Measurements from ENCODE around the gene TRRAP.

The TRRAP gene

GRCh38 chr7:99054781-99055180 lies 176.4 kb downstream of the TRRAP start:
- TF ChIP-seq CTCF (IDR thresholded peaks at IDR 0.05; ENCODE audit: borderline replicate concordance, insufficient read depth, low read depth, low read length) = no peak
- no peak overlapping the region for H3K4me3 ChIP-seq (ENCODE audit: low read depth, low read length)

GRCh38 chr7:99061001-99061776 lies 182.9 kb downstream of the TRRAP start:
- TF ChIP-seq CTCF (IDR thresholded peaks at IDR 0.05; ENCODE audit: borderline replicate concordance, insufficient read depth, low read depth, low read length) = no peak
- no peak overlapping the region for H3K4me3 ChIP-seq (ENCODE audit: low read depth, low read length)

All from GM12875 (cell line).